NCI-H446 (cell line): ENCODE measurements around the gene OGN.

ENCODE experiments used
- DNase-seq, 2 experiments: peaks; one replicate each; lab custom pipeline; 2025; lab: John Stamatoyannopoulos, UW

OGN gene

GRCh38 chr9:92405818-92406217, 1.4 kb upstream of the OGN start:
- no peak for DNase-seq

DNA sequence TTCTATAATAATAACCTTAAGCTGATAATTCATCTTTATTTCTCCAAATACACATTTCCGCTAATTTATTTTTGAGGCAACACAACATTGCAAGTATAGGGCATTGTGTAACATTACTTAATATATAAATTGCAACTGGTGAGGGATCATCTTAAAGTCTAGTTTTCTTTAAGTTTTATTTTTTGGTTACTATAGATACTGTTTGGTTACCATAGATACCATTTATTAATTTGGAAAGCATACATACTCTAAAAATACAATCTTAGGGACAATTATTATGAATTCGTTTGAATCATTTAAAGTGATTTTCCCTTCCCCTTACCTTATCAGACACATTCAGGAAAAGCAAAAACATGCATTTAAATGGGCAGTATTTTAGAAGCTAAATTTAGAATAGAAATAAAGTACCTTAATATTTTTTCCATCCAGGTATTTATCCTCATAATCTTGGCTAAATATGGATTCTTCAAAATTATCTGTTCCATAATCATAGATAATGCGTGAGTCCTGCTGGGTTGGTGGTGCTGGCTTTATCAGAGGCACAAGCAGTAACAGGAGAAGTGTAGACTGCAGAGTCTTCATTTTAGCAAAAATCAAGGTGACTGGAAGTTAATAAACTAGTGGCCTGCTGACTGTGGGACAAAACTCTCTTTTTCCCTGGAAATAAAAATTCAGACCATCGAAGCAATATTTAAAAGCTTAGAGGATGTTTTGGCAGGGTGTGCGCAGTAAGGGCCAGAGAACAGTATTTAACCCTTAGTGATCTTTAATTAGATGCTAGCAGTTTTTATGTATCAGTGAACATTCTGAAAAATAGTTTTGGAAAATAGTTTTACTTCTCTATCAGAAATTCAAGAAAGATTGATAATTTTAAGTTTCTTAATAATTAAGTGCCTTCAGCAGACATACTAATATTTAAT, 1.3 kb downstream of the OGN start:
- DNase-seq: no peak

DNA sequence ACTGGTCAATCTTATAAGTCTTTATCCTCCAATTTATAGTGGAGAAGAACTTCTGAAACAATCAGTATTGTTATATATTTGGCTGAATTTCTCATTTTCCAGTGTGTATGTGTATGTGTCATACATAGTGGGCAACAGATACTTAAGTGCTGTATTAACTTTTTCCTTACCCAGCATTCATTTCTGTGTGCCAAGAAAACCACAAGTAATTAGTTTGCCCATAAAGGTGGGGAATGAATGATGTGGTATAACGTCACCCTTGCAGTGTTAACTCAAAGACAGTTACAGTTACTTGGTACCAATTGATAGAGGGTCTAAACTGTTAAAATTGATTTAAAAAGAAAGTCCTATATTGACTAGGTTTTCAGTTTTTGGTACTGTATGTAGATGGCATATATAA, 2.0 kb downstream of the OGN start:
- no peak for DNase-seq

- no peak for DNase-seq
Measured at GRCh38 chr9:92397853-92398252, 6.5 kb downstream of the OGN start.

DNA sequence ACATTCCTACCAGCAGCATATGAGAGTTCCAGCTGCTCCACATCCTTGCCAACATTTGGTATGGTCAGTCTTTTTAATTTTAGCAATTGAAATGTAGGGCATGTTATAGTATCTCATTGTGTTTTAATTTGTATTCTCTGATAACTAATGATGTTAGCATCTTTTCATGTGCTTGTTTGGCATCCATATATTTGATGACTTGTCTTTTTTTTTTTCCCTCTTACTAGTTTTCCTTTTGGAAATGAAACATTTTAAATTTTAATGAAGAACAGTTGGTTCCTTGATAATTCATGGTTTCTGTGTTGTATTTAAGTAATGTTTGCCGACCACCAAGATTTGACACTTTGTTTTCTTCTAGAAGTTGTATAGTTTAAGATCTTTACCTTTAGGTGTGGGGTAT, 8.8 kb downstream of the OGN start:
- DNase-seq: no peak

- peak in 1 of 2 experiments; percentile 31 for DNase-seq
Measured at GRCh38 chr9:92393686-92394085, 10.7 kb downstream of the OGN start.

GRCh38 chr9:92392690-92393089, 11.7 kb downstream of the OGN start:
- no peak for DNase-seq

DNA sequence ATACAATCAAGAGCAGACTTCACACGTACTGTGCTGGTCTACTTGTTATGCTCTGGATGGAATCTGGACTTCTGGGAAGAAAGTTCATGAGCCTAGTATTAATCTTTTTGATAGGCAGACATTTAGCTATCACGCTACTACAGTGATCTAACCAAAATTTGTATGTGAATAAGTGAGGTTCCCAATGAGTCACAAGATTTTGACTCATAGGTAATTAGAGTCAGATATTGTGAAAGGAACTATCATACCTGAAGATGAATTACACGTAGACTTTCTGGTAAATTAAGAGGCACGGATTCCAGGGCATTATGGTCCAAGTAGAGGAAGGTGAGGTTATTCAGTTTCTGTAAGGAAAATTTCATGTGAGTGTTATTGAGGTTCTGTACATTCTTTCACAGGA, 18.4 kb downstream of the OGN start:
- no peak for DNase-seq

DNA sequence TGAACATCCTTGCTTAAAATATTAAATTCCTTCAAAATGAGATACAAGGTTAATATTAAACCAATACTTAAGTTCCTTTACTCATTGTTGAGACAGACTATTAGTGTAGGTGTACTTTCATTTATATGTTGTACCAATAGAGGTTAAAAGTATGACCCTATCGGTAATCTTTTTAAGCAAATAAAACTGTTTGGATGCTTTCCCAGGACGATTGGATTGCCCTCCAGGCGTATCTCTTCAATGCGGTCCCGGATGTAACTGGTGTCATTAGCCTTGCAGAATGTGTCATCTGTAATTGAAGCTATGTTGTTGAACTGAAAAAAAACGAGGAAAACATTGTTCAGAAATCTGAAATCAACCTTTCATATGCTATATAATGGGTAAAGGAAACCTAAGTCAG, 18.9 kb downstream of the OGN start:
- DNase-seq: no peak

DNA sequence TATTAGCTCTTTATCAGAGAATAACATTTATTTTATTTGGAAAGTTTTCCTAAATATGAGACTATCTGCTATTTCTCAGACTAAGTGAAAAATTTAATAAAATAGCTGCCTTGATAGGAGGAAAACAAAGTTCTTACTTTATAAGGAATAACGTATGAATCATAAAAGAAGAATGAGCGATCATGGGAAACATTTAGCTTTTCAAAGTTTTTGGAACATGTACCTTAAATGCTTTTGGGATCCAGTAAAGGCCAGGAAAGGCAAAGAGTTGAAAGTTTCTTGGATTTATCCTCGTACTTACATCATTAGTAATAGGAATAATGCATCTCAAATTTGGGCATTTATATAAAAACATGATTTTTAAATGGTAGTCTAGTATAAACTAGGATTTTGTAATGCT, 19.4 kb downstream of the OGN start:
- no peak for DNase-seq

GRCh38 chr9:92384375-92384774, 20.0 kb downstream of the OGN start:
- DNase-seq: no peak

- no peak for DNase-seq
Measured at GRCh38 chr9:92381775-92382174, 22.6 kb downstream of the OGN start.

DNA sequence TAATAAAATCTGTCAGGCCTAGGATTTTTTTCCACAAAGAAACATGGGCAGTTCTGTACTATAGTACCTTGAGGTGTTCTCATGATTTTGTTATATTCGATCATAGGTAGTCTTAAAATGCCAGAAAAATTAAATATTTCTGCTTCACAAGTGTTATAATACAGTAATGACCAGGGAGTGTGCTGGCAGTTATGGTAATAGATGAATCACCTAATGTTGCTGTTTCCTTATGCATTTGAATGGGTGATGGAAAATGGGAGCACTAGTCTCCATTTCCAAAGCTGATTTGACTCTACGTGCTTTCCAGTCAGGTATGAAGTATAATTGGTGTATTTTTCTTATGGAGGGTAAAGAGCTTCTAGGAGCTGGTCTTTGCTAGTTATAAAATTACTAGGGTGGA, 23.8 kb downstream of the OGN start:
- no peak for DNase-seq

GRCh38 chr9:92378865-92379560, 25.4 kb downstream of the OGN start:
- DNase-seq: no peak

DNA sequence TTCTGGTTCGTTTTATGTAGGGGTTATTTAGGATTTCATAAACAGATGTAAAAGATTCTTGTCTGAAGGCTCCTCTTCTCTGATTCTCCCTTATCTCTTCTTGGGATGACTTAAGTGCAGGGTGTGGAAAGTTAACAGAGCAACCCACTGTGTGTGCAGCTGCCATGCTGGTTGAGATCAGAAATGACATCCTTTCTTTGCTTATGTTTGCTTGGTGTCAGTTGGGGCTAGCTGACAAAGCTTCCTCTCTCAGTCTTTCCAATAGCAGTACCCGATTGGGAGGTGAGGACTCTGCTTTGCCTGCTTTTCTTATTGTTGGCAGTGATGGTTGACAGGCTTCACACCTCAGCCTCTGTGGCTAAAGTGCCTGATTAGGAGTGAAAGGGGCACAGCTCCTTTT, 26.5 kb downstream of the OGN start:
- DNase-seq: no peak

DNA sequence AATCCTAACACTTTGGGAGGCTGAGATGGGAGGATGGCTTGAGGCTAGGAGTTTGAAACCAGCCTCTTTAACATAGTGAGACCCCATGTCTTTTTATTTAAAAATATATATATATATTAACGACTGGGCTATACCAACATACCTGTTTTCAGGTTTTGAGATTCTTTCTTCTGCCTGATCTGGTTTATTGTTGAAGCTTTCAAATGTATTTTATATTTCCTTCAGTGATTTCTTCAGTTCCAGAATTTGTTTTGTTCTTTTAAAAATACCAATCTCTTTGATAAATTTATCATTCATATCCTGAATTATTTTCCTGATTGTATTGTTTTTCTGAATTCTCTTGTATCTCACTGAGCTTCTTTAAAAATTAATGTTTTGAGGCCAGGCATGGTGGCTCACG, 31.2 kb downstream of the OGN start:
- no peak for DNase-seq

GRCh38 chr9:92369075-92369474, 35.3 kb downstream of the OGN start:
- no peak for DNase-seq

GRCh38 chr9:92360083-92360482, 44.3 kb downstream of the OGN start:
- DNase-seq: no peak

- no peak for DNase-seq
Measured at GRCh38 chr9:92359394-92359995, 44.9 kb downstream of the OGN start.

DNA sequence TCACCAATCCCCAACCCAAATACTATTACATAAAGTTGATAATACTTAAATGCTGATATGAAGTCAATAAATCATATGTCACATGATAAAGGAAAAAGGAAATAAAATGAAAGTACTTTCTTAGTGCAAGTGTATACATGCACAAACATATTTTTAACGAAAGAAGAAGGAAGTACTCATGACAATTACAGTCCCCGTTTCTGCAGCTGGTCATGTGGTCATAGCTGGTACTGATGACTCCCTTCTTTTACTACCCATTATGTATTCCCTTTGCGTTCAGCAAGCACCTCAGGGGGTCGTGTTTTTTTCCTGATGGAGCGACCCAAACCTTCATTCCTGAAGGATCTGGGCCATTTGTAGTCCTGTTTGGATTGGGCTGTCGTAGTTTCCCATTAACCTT, 51.3 kb downstream of the OGN start:
- no peak for DNase-seq

DNA sequence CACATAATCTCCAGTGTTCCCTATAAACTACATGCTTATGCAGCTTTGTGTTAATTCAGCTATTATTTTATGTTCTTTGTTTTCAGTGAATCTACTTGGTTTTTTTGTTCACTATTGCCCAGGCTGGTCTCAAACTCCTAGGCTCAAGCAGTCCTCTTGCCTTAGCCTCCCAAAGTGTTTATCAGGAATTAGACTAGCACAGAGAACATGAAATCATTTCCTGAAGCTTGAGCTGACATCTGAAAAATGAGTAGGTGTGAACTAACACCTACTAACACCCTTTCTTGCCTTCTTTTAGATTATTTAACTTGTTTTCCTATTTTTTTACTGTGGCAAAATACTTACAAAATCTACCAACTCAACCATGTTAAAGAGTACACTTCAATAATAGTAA, 53.6 kb downstream of the OGN start:
- DNase-seq: no peak

DNA sequence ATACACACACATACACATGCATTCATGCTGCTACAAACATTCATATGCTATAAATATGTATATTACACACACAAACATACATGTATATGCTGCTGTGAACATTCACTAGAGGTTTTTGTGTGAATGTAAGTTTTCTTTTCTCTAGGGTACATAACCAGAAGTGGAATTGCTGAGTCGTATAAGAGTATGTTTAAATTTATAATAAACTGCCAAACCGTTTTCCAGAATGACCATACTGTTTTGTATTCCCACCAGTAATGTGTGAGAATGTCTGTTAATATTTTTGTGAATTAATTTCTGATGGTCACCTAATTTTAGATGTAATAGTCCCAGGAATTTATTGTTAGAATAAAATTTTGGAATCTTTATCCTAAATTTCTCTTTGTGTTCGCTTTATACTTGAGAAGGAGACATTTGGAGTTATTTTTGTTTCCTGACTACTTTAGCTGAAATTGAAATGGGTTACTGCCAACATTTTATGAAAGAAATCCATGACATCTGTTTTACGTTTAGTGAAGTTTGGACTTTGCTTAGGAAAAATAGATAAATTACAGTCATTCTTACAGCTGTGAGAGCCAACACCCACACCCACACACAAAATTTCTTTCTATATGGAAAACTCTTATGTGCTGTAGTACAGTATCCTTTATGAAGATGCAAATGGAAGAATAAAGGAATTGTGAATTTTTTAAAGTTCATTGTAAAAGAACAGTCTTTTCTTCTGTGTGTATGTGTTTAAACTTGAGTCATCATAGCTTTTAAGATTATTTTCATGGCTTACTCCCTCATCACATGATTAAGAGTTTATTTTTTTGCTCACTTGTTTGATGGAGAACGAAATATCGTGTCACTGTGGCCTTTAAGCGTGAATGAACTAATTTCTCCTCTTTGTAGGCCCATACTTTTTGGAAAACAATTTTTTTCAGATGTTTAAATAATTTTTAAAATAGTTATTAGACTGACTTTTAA, 54.3 kb downstream of the OGN start:
- DNase-seq: no peak
